Skeletal muscle cell (primary cell): Measurements from ENCODE around the gene FOXD4.
"Not testable (repeated sequence)": the region's sequence is repeated elsewhere in the genome, so short reads cannot be mapped to it uniquely, and the experiment has no call there.

Experiments
- DNase-seq: peaks from one replicate; pipeline ENCODE4 v3.0.0-alpha.2; 2010; ENCODE audit warnings: low read depth
- H3K4me3 ChIP-seq: 2 replicates; pipeline ENCODE4 v1.5.1; 2011; ENCODE audit warnings: low read depth, mild to moderate bottlenecking, control low read depth, low read length, moderate library complexity

The FOXD4 gene

DNA sequence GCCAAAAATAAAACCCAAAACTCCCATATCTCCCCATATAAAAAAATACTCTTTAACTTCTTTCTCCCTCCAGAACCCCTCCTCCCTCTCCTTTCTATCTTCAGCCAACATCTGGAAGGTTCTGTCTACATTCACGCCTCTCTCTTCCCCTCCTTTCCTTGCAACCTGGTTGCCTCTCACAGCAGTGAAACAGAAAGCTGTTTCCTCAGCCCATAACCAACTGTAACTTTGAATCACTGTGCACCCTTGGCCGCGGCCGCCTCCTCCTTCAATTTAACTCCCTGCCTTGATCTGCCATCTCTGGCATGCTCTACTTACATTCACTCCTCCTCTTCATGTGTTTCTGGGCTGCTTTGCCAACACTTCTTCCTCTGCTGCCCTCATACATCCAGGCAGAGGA, 23.2 kb downstream of the FOXD4 start:
- H3K4me3 ChIP-seq, result not testable (repeated sequence)

DNA sequence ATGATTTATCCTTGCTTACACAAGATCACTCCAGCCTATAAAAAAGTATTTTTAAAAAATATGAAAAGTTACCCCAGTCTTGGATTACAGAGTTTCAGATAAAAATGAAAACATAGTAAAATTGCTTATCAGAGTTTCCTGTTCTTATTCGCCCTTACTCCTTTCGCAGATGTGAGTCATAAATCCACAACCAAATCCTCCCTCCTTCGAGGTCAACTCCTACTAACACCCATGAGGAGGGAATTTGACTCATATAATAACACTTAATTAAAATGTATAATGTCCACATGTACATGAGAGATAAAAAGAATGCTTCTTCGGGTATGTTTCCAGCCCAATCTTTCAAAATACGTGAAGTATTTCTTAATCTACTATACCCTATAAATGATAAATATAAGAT, 23.9 kb downstream of the FOXD4 start:
- DNase-seq, H3K4me3 ChIP-seq: not testable (repeated sequence)

More for the DNA sequence above, 23.2 kb downstream of the FOXD4 start:
- DNase-seq, result not testable (repeated sequence)

DNA sequence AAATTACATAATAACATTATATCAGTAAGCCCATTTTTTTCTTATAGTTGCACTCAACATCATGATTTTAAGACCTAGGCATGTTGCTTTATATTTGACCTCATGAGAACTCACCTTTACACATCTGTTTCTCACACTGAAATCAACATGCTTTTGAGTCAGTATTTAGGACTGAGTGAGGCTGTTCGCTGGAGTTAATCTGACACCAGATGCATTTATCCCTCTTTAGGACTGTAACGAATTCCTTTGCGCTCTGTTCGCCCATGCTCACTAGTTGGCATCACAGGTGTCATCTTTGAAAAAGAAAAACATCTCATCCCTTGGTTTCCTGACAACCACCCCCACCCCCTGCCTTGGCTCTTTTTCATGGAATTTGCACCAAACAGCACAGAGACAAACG, 24.3 kb downstream of the FOXD4 start:
- not testable (repeated sequence) for DNase-seq, H3K4me3 ChIP-seq

DNA sequence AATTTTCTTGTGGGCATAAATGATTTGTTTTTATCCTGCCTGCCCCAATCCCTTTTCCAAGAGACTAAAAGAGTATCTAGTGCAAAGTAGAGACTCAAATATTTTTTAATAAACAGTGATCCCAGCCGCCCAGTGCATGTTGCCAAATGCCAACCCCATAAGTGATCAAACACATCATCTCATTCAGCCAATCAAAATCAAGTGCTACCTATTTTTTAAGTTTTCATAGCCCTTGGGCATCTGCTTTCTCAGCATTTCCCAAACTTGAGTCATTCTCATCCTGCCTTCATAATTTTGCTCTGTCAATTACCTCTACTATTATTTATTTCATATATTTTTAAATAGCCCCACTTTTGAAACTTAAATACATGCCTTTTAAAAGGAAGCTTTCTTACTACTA, 27.4 kb downstream of the FOXD4 start:
- H3K4me3 ChIP-seq, DNase-seq: not testable (repeated sequence)

DNA sequence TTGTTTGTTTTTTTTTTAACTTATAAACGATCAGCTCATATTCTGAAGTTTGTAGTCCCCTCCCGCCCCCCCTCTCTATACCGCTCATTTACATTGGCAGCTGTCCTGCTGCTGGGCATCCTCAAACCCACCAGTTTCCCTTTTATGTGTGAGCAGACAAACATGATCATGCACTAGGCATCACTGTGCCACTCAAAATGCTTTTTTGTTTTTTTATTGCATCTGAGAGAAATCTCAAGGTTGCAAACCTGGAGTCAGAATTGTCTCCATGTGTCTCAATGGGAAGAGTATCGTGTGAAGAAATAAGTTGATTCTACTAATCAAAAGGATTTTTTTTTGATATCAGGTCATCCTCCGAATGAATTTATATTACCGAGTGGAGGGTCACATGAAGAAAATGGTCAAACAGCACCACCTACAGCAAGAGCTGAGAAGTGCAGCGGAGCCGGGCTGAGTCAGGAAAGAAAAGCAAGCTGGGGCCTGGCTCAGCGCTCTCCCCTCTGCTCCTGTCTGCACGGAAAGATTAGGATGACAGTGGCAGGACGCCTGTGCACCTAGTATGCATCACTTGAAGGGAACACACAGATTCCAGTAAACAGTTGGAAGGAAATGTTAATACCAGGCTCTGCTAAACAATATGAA, 29.7 kb downstream of the FOXD4 start:
- not testable (repeated sequence) for H3K4me3 ChIP-seq, DNase-seq

DNA sequence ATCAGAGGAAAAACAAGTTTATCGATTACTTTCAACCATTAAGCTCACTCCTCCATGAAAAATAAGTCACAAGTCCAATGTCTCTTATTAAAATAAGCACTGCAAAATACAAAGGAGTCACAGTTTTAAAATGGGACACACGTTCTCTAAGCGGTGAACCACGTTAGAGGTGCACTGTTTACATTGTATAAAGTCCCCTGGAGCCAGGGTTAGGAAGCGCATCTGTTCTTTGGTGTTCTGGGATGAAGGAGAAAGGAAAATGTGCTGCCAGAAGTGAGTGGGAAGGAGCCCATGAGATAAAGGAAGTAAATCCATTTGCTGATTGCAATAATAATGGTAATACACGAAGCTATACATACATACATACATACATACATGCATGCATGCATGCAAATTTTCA, 30.4 kb downstream of the FOXD4 start:
- not testable (repeated sequence) for H3K4me3 ChIP-seq, DNase-seq

- not testable (repeated sequence) for DNase-seq, H3K4me3 ChIP-seq
Measured at GRCh38 chr9:87105-87504, 31.1 kb downstream of the FOXD4 start.

GRCh38 chr9:86697-87096, 31.5 kb downstream of the FOXD4 start:
- DNase-seq, result not testable (repeated sequence)

GRCh38 chr9:82932-83689, 35.1 kb downstream of the FOXD4 start:
- not testable (repeated sequence) for H3K4me3 ChIP-seq, DNase-seq

More at GRCh38 chr9:86697-87096, 31.5 kb downstream of the FOXD4 start:
- not testable (repeated sequence) for H3K4me3 ChIP-seq

DNA sequence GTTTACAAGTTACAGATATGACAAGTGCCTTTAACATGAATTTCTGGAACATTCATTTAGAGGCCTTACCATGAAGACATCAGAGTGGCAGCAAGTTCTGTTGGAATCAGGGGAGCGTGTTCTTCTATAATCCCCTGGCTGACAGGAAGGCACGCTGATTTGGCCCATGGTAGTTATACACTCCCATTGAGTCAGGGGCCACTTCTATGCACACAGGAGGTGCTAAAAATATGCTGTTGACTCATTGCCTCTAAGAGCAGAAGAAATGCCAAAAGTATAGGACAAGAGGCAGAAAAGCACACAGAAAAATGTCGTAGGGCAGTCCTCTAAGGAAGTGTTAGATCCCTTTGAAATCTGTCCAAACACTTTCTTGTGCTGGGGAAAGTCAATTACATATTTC, 39.9 kb downstream of the FOXD4 start:
- DNase-seq, H3K4me3 ChIP-seq: not testable (repeated sequence)

GRCh38 chr9:76389-76788, 41.8 kb downstream of the FOXD4 start:
- not testable (repeated sequence) for H3K4me3 ChIP-seq, DNase-seq

DNA sequence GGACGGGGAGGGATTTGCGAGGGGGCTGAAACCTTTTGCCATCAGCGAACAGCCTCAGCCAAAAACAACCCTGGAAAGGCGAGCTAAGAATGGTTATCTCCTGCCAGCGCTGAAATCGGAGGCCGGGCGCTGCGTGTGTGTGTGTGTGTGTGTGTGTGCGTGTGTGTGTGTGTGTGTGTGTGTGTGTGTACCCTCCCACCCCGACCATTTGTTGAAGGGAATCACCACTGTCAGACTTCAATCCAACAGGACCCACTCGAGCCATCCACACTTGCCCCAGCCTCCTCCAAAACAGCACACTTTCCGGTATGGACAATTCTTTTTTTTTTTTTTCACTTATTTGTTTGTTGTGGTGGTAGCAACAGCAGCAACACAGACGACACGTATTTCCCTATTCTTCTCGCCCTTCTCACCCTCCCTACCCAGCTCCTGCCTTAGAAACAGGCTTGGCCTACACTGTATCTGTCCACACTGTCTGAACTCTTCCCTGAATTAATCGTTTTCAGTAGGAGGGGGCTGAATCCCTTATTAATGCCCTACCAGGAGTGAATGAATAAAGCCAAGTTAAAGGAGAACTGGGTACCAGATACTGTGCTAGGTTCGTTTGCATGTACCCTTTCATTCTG, 44.2 kb downstream of the FOXD4 start:
- DNase-seq, result not testable (repeated sequence)
- H3K4me3 ChIP-seq, result peak overlapping the region; percentile 42

GRCh38 chr9:73076-73899, 44.9 kb downstream of the FOXD4 start:
- DNase-seq, result not testable (repeated sequence)
- peak overlapping the region; percentile 42 for H3K4me3 ChIP-seq
